Stimulated activated CD4-positive, alpha-beta T cell treated with anti-CD3 and anti-CD28 coated beads, Interleukin-2, amount 100 ng/mL, for 24 hours (primary cell): ENCODE results near the gene HOXB5.
A peak's percentile ranks its signal among the peaks of the same experiment; 100 is the strongest.

ENCODE experiments used
- DNase-seq, 2 donors: peaks; one replicate each; pipeline ENCODE4 v3.0.0-alpha.2; 2020

HOXB5 gene

DNA sequence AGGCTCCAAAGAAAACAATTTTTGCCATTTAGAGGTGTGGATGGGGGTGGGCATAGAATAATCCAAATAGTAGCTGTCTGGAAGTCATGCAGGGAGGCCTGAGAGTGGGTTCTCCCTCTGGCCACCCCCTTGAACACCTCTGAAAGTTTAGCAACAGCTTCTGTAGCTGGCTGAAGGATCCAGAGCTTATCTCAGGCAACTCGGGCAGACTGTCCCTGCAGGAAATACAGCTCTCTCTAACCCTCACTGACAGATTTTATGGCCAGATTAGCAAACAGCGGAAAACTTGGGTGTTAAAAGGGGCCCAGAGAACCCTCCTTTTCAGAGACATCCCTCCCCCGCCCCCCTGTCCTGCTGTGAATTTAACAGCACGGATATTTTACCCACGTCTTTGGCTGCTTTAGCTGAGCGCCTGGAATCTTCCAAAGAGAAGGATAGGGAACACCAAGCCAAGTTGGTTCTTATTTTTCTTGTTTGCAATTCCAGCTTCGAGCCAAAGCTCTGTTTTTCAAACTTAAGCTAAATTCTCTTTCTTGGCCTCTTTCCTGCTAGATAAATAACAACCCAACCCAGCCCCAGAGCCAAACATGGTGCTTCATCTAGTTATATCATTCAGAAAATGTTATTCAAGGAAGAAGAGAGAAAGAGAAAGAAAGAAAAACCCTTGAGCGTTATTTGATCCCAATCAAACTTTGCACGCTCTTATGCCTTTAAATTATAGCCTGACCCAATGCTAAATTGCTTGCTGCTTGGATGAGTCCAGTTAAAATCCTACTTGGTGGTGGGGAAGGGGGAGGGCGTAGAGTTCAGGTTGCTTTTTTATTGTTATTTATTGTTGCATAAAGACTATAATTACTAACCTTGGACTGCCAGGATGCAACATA lies 46.4 kb downstream of the HOXB5 start:
- DNase-seq: no peak

DNA sequence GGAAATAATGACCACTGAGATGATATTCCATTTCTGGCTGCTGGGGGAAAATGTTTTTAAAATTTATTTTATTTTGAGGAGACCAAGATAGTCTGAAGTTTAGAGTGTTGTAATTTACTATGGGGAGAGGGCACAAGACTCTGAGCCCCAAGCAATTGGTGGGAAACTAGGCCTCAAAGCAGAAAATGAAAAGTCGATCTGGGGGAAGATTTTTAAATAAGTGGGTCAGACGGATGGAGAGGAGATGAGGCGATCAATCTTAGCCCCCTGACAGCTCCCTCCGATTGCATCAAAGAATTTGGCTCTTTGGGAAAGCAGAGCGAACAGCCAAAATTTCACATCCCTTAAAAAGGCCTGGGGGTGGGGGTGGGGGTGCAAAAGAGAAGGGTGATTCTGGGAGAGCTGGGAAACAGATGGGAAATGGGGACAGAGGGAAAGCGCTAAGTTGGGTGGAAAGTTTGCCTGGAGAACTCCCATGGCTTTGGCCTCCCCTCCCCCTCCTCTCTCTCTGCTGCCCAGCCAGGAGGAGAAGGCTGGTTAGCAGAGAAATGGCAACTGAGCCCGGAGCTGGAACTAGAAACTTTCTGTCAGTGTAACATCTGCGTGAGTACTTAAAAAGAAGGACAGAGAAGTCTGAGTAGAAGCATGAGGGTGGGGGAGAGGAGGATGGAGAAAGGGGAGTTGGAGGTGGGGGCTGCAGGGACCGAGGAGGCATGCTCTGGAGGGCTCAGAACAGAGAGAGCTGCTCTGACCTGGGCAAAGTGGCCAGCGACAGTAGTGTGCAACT lies 47.2 kb downstream of the HOXB5 start:
- no peak for DNase-seq

DNA sequence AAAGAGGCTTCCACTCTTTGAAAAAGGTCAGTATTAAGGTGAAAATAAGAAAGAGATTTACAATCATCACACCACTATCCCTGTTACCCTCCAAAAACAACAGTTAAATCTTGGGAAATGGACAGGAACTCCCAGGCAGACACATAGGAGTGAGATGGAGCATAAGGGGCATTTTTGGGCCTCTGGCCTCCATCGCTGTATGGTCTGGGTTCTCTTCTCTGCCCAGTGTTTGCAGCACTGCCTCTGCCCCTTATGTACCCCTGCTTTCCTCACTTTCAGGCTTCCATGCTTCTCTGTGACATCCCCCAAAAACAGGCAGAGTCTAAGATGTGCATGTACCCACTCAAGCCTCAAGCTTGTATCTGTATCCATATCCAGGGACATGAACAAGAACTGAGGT lies 48.0 kb downstream of the HOXB5 start:
- DNase-seq: no peak

GRCh38 chr17:48545022-48545375 lies 48.6 kb downstream of the HOXB5 start, which contains the start of gene HOXB2:
HOXB2 (minus strand) TSS chr17:48545109; CDS start chr17:48544911, 198 bp downstream.
- DNase-seq: no peak

DNA sequence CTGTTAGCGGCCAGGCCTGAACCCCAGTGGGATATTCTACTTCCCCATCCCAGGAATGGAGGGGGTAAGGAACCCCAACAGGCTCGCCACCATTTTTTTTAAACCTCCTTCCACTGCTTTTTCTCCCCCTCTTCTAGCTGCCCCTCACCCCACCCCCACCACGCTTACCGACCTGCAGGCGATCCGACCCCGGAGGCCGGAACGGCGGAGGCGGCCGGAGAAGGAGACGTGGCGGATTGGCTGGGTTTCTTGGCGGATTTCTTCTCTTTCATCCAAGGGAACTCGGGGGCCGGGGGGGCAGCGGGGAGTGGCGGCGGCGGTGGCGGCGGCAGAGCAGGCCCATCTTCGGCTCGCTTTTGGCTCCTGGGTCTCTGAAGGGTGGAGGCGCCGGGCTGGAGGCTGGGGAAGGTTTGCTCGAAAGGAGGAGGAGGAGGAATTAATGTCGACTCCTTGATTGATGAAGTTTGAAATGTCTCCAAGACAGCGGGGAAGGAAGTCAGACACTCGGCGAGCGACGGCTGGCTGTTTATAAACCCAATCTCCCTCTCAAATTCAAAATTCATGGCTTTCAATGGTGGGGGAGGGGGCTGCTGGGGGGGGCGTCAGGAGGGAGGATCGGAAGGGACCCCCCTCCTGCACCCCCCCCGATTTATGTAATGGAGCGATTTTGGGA lies 49.1 kb downstream of the HOXB5 start:
- peak; percentile 50 to 54 for DNase-seq

DNA sequence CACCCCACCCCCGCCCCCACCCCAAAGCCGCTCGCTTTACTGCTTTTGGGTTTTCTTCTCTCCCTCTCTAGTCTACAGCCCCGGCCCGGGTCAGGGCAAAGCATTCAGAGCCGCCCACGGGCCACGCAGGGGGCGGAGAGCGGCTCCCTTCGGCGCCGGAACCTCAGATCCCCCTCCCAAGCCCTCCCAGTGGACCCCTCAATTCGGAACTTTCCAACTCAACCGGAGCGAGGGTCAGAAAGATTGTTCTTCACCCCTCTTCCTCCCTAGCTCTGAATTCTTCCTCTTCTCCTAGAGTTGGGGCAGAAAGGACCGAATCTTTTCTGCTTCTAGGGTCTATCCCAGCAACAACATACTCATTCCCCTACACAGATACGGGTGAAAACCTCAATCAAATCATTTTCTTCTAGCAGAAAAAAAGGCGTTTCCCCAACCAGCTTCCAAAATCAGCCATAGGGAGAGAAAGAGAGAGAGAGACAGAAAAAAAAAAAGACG lies 49.7 kb downstream of the HOXB5 start:
- DNase-seq: peak; percentile 54 to 64

- DNase-seq: peak; percentile 56 to 71
Observed at GRCh38 chr17:48543107-48543853, 50.3 kb downstream of the HOXB5 start.

- no peak for DNase-seq
Observed at GRCh38 chr17:48542698-48543106, 50.9 kb downstream of the HOXB5 start.

DNA sequence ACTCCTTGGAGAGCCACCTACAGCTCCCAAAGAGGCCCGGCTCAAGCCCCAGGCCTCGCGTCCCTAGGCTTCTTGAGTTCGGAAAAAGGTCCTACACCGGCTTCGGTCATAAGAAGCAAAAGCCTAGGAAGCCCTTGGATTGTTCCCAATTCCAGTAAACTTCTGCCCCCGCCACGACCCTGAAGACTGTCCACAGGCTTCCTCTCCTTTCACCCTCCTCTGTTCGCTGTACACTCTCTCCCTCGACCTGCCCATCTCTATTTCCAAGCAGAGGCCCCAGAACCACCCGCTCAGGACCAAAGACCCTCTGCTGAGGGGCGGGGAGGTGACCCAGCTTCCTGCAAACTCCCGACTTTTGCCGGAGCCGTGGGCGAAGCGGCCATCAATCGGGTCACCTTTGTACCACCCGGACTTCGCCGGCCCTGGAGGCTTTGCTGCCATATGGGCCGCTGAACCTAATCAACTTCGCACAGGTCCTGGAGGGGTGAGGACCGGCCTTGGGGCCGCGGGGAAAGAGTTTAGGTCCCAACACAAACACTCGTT lies 51.4 kb downstream of the HOXB5 start:
- peak; percentile 37 to 41 for DNase-seq

- DNase-seq: peak; percentile 49 to 53
Observed at GRCh38 chr17:48541577-48542113, 51.9 kb downstream of the HOXB5 start.
